Mesenchymal stem cell (in vitro differentiated cells and primary cell): ENCODE data around the gene PAX2.

Source experiments
- DNase-seq: peaks from one replicate; pipeline ENCODE4 v3.0.0-alpha.2; 2013
- H2AFZ ChIP-seq: one replicate; pipeline ENCODE4 v1.6.1; 2013; ENCODE audit warnings: low read depth, mild to moderate bottlenecking, control low read depth, inconsistent platforms, low read length, moderate library complexity
- H2AK5ac ChIP-seq: 2 replicates; pipeline ENCODE4 v1.6.1; 2013; ENCODE audit warnings: low read length, moderate library complexity, mild to moderate bottlenecking, inconsistent platforms; ENCODE audit not compliant: severe bottlenecking
- H2BK120ac ChIP-seq: one replicate; pipeline ENCODE4 v1.6.1; 2013; ENCODE audit warnings: low read depth, mild to moderate bottlenecking, inconsistent platforms, low read length, moderate library complexity
- H2BK12ac ChIP-seq, 2 experiments: one replicate each; pipeline ENCODE4 v1.6.1; 2013; ENCODE audit warnings: inconsistent platforms in 2 of 2, low read length in 2 of 2, mild to moderate bottlenecking in 2 of 2, moderate library complexity in 2 of 2, control low read depth in 1 of 2
- H2BK15ac ChIP-seq: one replicate; pipeline ENCODE4 v1.6.1; 2013; ENCODE audit warnings: mild to moderate bottlenecking, low read depth, inconsistent platforms; ENCODE audit not compliant: poor library complexity, severe bottlenecking
- H2BK5ac ChIP-seq: 2 replicates; pipeline ENCODE4 v1.6.1; 2013; ENCODE audit warnings: low read depth, mild to moderate bottlenecking, low read length, control low read depth, inconsistent platforms; ENCODE audit not compliant: poor library complexity, severe bottlenecking
- H3K14ac ChIP-seq, 2 experiments: one replicate each; pipeline ENCODE4 v1.6.1; 2013; ENCODE audit warnings: inconsistent platforms in 2 of 2, low read length in 2 of 2, control low read depth in 1 of 2, mild to moderate bottlenecking in 1 of 2, moderate library complexity in 1 of 2
- H3K18ac ChIP-seq, 2 experiments: one replicate each; pipeline ENCODE4 v1.6.1; 2013; ENCODE audit warnings: inconsistent platforms in 2 of 2, low read length in 2 of 2, control low read depth in 1 of 2, low read depth in 1 of 2, mild to moderate bottlenecking in 1 of 2
- H3K23ac ChIP-seq, 2 experiments: one replicate each; pipeline ENCODE4 v1.6.1; 2013; ENCODE audit warnings: inconsistent platforms in 2 of 2, low read length in 2 of 2, mild to moderate bottlenecking in 2 of 2, moderate library complexity in 2 of 2, control low read depth in 1 of 2
- H3K27ac ChIP-seq: 2 replicates; pipeline ENCODE4 v1.5.1; 2013; ENCODE audit warnings: mild to moderate bottlenecking, moderate library complexity, low read length, control low read depth, inconsistent platforms; ENCODE audit not compliant: poor library complexity, severe bottlenecking
- H3K27me3 ChIP-seq, 2 experiments: 2 replicates each; pipeline versions ENCODE4 v1.6.1 to v1.7.0; 2013; ENCODE audit warnings: low read length in 2 of 2, mild to moderate bottlenecking in 2 of 2, moderate library complexity in 2 of 2, control low read depth in 1 of 2, inconsistent platforms in 1 of 2; ENCODE audit not compliant: control insufficient read depth in 1 of 2, insufficient read depth in 1 of 2
- H3K36me3 ChIP-seq, 2 experiments: 2 replicates each; pipeline versions ENCODE4 v1.6.1 to v1.7.0; 2013; ENCODE audit warnings: low read length in 2 of 2, control low read depth in 1 of 2, inconsistent platforms in 1 of 2, low read depth in 1 of 2, mild to moderate bottlenecking in 1 of 2; ENCODE audit not compliant: insufficient read depth in 2 of 2, control insufficient read depth in 1 of 2
- H3K4ac ChIP-seq, 2 experiments: one replicate each; pipeline ENCODE4 v1.6.1; 2013; ENCODE audit warnings: inconsistent platforms in 2 of 2, low read length in 2 of 2, mild to moderate bottlenecking in 2 of 2, moderate library complexity in 2 of 2, control low read depth in 1 of 2, low read depth in 1 of 2
- H3K4me1 ChIP-seq: 2 replicates; pipeline ENCODE4 v1.6.1; 2013; ENCODE audit warnings: low read depth, low read length, control low read depth; ENCODE audit not compliant: control insufficient read depth, insufficient read depth
- H3K4me2 ChIP-seq: 2 replicates; pipeline ENCODE4 v1.6.1; 2013; ENCODE audit warnings: low read length, mild to moderate bottlenecking, inconsistent platforms; ENCODE audit not compliant: poor library complexity, severe bottlenecking
- H3K4me3 ChIP-seq, 2 experiments: 2 replicates each; pipeline versions ENCODE4 v1.5.1 to v1.7.0; 2013; ENCODE audit warnings: low read length in 2 of 2, mild to moderate bottlenecking in 2 of 2, control low read depth in 1 of 2, low read depth in 1 of 2; ENCODE audit not compliant: insufficient read depth in 1 of 2
- H3K79me1 ChIP-seq: replicated peaks from 2 replicates; pipeline ENCODE4 v1.6.1; 2013; ENCODE audit warnings: mild to moderate bottlenecking, control low read depth, low read length, inconsistent platforms; ENCODE audit not compliant: poor library complexity, severe bottlenecking
- H3K9ac ChIP-seq: 2 replicates; pipeline ENCODE4 v1.7.0; 2013; ENCODE audit warnings: mild to moderate bottlenecking, low read length, moderate library complexity
- H3K9me3 ChIP-seq: 2 replicates; pipeline ENCODE4 v1.7.0; 2013; ENCODE audit warnings: mild to moderate bottlenecking, low read length; ENCODE audit not compliant: control insufficient read depth
- H4K8ac ChIP-seq: one replicate; pipeline ENCODE4 v1.6.1; 2013; ENCODE audit warnings: inconsistent platforms, mild to moderate bottlenecking, low read length, moderate library complexity
- H4K91ac ChIP-seq: one replicate; pipeline ENCODE4 v1.6.1; 2013; ENCODE audit warnings: mild to moderate bottlenecking, low read length, inconsistent platforms
- WGBS: methylation state at CpG from one replicate; pipeline ENCODE4 v1.1.7; 2013; ENCODE audit warnings: mixed read lengths; 5-methylcytosine and 5-hydroxymethylcytosine counted together

Gene PAX2

GRCh38 chr10:100841528-100841927 lies 96.1 kb downstream of the PAX2 start:
- H2AK5ac ChIP-seq = no peak overlapping the region
- H4K91ac ChIP-seq = no peak overlapping the region
- H2BK120ac ChIP-seq = no peak overlapping the region
- 45% methylated on average over 1 of the region's 3 CpGs for WGBS
- H3K4me2 ChIP-seq = no peak overlapping the region
- no peak overlapping the region for H4K8ac ChIP-seq
- H3K9me3 ChIP-seq = peaks cover 8% of the 10 kb centered on the region
- H3K4ac ChIP-seq = no peak overlapping the region
- H3K4me1 ChIP-seq = no peaks in the 10 kb centered on the region
- H3K14ac ChIP-seq = no peak overlapping the region
- H3K27me3 ChIP-seq = peaks cover 37 to 77% of the 10 kb centered on the region in 2 experiments
- H3K23ac ChIP-seq = no peak overlapping the region
- DNase-seq = no peak
- no peak overlapping the region for H2AFZ ChIP-seq
- H3K9ac ChIP-seq = no peak overlapping the region
- H2BK5ac ChIP-seq = no peak overlapping the region
- H3K4me3 ChIP-seq = no peak overlapping the region
- H3K27ac ChIP-seq = no peak overlapping the region
- H3K79me1 ChIP-seq = no peaks in the 10 kb centered on the region
- no peak overlapping the region for H2BK15ac ChIP-seq
- H3K18ac ChIP-seq = no peak overlapping the region
- H3K36me3 ChIP-seq = no peaks in the 10 kb centered on the region
- H2BK12ac ChIP-seq = no peak overlapping the region

GRCh38 chr10:100847440-100847839 lies 102.1 kb downstream of the PAX2 start:
- Histone ChIP-seq H2BK15ac (no peak overlapping the region), H3K4me2 (no peak overlapping the region), H3K23ac (no peak overlapping the region), H3K4me3 (no peak overlapping the region), H2AK5ac (no peak overlapping the region), H2BK5ac (no peak overlapping the region), H3K4ac (no peak overlapping the region), H3K18ac (no peak overlapping the region), H3K27me3 (peaks cover 34 to 65% of the 10 kb centered on the region in 2 experiments), H4K8ac (no peak overlapping the region), H3K27ac (no peak overlapping the region), H4K91ac (no peak overlapping the region), H2AFZ (no peak overlapping the region), H3K79me1 (no peaks in the 10 kb centered on the region), H2BK120ac (no peak overlapping the region), H3K4me1 (no peaks in the 10 kb centered on the region), H3K9me3 (no peaks in the 10 kb centered on the region), H3K14ac (no peak overlapping the region), H2BK12ac (no peak overlapping the region), H3K9ac (no peak overlapping the region), H3K36me3 (no peaks in the 10 kb centered on the region)
- WGBS = 60% methylated on average over 5 of the region's 5 CpGs
- DNase-seq = no peak

GRCh38 chr10:100848770-100849169 lies 103.4 kb downstream of the PAX2 start:
- Histone ChIP-seq H3K4me2 (no peak overlapping the region), H4K8ac (no peak overlapping the region), H3K14ac (no peak overlapping the region), H2BK120ac (no peak overlapping the region), H2BK5ac (no peak overlapping the region), H2BK15ac (no peak overlapping the region), H2AFZ (no peak overlapping the region), H4K91ac (no peak overlapping the region), H3K27me3 (peaks cover 37 to 65% of the 10 kb centered on the region in 2 experiments), H2AK5ac (no peak overlapping the region), H3K4me3 (no peak overlapping the region), H3K4me1 (no peaks in the 10 kb centered on the region), H3K36me3 (no peaks in the 10 kb centered on the region), H3K4ac (no peak overlapping the region), H3K9me3 (no peaks in the 10 kb centered on the region), H3K18ac (no peak overlapping the region), H2BK12ac (no peak overlapping the region), H3K9ac (no peak overlapping the region), H3K27ac (no peak overlapping the region), H3K23ac (no peak overlapping the region), H3K79me1 (no peaks in the 10 kb centered on the region)
- WGBS = 78% methylated on average over 1 of the region's 2 CpGs
- DNase-seq = no peak

- H3K4me2 ChIP-seq = no peak overlapping the region
- no peaks in the 10 kb centered on the region for H3K36me3 ChIP-seq
- no peak overlapping the region for H2AFZ ChIP-seq
- H3K27ac ChIP-seq = no peak overlapping the region
- H4K91ac ChIP-seq = no peak overlapping the region
- H2AK5ac ChIP-seq = no peak overlapping the region
- H2BK15ac ChIP-seq = no peak overlapping the region
- no peak overlapping the region for H3K14ac ChIP-seq
- no peak overlapping the region for H3K9ac ChIP-seq
- no peaks in the 10 kb centered on the region for H3K4me1 ChIP-seq
- H3K4me3 ChIP-seq = no peak overlapping the region
- H3K23ac ChIP-seq = no peak overlapping the region
- no peak for DNase-seq
- H3K27me3 ChIP-seq = peaks cover 70 to 86% of the 10 kb centered on the region in 2 experiments
- 64% methylated on average over 4 of the region's 4 CpGs for WGBS
- no peak overlapping the region for H2BK12ac ChIP-seq
- no peaks in the 10 kb centered on the region for H3K79me1 ChIP-seq
- H3K4ac ChIP-seq = no peak overlapping the region
- no peak overlapping the region for H4K8ac ChIP-seq
- no peak overlapping the region for H2BK120ac ChIP-seq
- H2BK5ac ChIP-seq = no peak overlapping the region
- no peak overlapping the region for H3K18ac ChIP-seq
- peaks cover 14% of the 10 kb centered on the region for H3K9me3 ChIP-seq
These were observed 112.9 kb downstream of the PAX2 start for GRCh38 chr10:100858261-100858660.
